ENCODE results near the gene PPEF1. TPM values are rescaled to one million over a fixed set of nuclear protein-coding genes. Genes with fewer than 3 reads are reported as not detected.

The PPEF1 gene
- total RNA-seq, 1 donor from 2014 or later = not detected

DNA sequence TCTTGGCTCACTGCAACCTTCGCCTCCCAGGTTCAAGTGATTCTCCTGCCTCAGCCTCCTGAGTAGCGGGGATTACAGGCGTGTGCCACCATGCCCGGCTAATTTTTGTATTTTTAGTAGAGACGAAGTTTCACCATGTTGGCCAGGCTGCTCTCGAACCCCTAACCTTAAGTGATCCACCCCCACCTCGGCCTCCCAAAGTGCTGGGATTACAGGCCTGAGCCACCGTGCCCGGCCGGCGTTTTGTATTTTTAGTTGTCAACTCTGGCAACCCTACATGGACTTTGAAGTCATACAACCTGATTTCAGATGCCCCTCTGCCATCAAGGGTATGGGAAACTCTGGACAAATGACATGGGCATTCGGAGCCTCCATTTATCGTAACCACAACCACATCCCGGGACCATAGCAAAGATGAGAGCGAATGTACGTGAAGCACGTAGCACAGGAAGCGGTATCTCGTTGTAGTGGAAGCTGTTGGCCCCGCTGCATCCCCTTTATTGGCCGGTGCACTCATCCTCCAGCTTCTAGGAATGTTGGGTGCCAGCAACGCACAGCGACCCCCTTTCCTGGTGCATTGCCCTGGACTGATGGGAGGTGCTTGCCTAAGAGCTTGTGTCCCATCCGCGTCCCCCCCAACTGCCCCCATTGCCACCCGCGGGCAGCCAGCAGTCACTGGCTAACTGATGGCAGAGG is 167.3 kb downstream of the PPEF1 start:
- intact Hi-C loops (cut with micrococcal nuclease) = no loop called here

DNA sequence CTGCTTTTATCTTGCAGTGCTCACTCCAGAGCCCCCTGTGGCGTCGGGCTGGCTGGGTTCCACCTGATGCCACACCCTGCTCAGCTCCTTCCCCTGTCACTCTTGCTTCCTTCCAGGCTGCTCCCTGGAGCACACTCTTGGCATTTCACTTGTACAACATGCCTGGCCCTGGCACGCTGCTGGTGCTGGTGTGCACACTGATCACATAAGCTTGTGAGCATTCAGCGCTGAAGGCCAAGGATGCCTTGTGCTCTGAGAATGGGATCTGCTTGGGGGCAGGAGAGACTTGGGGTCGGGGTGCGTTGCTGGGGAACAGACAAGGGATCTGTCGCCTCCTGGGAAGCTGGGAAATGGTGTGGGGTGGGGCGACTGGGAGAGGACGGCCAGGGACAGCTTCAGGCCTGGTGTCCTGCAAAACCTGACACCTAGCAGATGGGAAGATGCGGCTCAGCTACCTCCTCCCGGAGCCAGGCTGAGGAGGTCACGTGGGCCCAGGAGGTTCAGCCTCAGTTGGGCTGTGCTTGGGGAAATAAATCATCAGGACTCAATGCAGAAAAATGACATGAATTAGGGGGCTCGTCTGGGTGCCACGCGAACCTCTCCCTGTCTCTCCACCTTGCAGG is 167.9 kb downstream of the PPEF1 start:
- intact Hi-C loops (cut with micrococcal nuclease) = no loop called here

DNA sequence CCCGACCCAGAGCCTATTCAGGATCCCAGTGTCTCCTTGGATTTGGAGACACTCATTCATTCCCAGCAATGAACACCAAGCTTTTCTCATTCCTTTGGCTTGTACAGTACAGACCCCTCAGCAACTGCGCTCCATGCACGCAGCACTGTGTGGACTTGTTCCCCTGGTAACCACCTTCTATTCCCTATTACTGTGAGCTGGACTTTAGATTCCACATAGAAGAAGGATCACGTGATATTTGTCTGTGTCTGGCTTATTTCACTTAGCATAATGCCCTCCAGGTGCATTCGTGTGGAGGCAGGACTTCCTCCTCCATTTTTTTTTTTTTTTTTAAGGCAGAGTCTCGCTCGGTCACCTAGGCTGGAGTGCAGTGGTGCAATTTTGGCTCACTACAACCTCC is 170.0 kb downstream of the PPEF1 start:
- intact Hi-C loops (cut with micrococcal nuclease) = no loop called here

Other genes with a start within 250 kb of the PPEF1 start
- not detected in 2 replicates for gene RS1, start 35.5 kb upstream of the PPEF1 start, total RNA-seq